Peyer's patch (tissue), 4 donors: ENCODE measurements around the gene CCR7. TPM values are rescaled to one million over a fixed set of nuclear protein-coding genes. Genes with fewer than 3 reads are reported as not detected.
A peak's percentile ranks its signal among the peaks of the same experiment; 100 is the strongest.

Experiments
- DNase-seq, 3 donors: peaks; one replicate each; pipeline ENCODE4 v3.0.0-alpha.2; 2017 to 2019
- H3K27ac ChIP-seq, 4 donors: fragments of 200-600 bp; sonication (generic); one replicate each; pipeline ENCODE4 v1.5.1; 2016 to 2019
- H3K27me3 ChIP-seq, 2 donors: fragments of 200-600 bp; sonication (generic); one replicate each; pipeline ENCODE4 v1.5.1; 2019
- H3K36me3 ChIP-seq, 3 donors: fragments of 200-600 bp; sonication (generic); one replicate each; pipeline ENCODE4 v1.5.1; 2016 to 2019
- H3K4me1 ChIP-seq, 4 donors: fragments of 200-600 bp; sonication (generic); one replicate each; pipeline ENCODE4 v1.5.1; 2016 to 2019
- H3K4me3 ChIP-seq, 4 donors: fragments of 200-600 bp; sonication (generic); 1 replicate in 3 of 4; 2 replicates in 1 of 4; pipeline ENCODE4 v1.5.1; 2016 to 2019; ENCODE audit warnings: mild to moderate bottlenecking in 1 of 4
- H3K9me3 ChIP-seq, 4 donors: fragments of 200-600 bp; sonication (generic); one replicate each; pipeline ENCODE4 v1.5.1; 2016 to 2019; ENCODE audit warnings: mild to moderate bottlenecking in 1 of 4
- POLR2A ChIP-seq, 2 donors: fragments of 450-650 bp; IDR thresholded peaks; one replicate each; pipeline ENCODE4 v1.5.1; 2017; ENCODE audit warnings: antibody characterized with exemption in 2 of 2, mild to moderate bottlenecking in 2 of 2, moderate library complexity in 2 of 2
- total RNA-seq, 4 donors: library from RNA; depleted of rRNA; stranded (reverse); fragments of >200 nt; gene quantifications; one replicate each; pipeline ENCODE4 v1.1.0, GENCODE V29; 2016
- TF ChIP-seq, protein P1 (sequence below), 6 experiments: fragments of 450-650 bp in 4 of 6; fragments of 200-600 bp in 2 of 6; sonication (generic) in 1 of 6; IDR thresholded peaks; one replicate each; pipeline ENCODE4 v1.5.1; 2017 to 2019; ENCODE audit warnings: antibody characterized with exemption in 6 of 6, mild to moderate bottlenecking in 3 of 6, moderate library complexity in 1 of 6

CCR7 gene
- total RNA-seq, 4 donors from 2014 or later = 3.1 to 22.3 TPM; not detected in 2

DNA sequence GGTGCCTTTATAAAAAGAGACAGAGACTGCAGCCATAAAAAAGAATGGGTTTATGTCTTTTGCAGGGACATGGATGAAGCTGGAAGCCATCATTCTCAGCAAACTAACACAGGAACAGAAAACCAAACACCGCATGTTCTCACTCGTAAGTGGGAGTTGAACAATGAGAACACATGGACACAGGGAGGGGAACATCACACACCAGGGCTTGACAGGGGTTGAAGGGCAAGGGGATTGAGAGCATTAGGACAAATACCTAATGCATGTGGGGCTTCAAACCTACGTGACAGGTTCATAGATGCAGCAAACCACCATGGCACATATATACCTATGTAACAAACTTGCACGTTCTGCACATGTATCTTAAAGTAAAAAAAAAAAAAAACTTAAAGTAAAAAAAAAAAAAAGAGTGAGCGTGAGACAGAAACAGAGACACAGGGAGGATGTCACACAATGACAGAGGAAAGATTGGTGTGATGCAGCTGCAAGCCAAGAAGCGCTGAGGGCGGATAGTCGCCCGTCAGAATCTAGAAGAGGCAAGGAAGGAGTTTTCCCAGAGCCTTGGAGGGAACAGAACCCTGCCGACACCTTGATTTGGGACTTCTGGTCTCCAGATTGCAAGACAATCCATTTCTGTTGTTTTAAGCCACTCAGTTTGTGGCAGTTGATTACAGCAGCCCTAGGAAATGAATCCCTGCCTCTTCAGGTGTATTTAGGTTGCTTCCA lies 36.4 kb downstream of the CCR7 start:
- no peaks in the 10 kb centered on the region for H3K9me3 ChIP-seq
- H3K4me1 ChIP-seq = peaks cover 0 to 17% (median 15%) of the 10 kb centered on the region in 4 donors
- DNase-seq = peak in 2 of 3 donors; percentile 12 to 26
- H3K4me3 ChIP-seq = no peak overlapping the region
- no peaks in the 10 kb centered on the region for H3K27me3 ChIP-seq
- TF ChIP-seq POLR2A (IDR thresholded peaks at IDR 0.05) = no peak
- TF ChIP-seq, protein P1, sequence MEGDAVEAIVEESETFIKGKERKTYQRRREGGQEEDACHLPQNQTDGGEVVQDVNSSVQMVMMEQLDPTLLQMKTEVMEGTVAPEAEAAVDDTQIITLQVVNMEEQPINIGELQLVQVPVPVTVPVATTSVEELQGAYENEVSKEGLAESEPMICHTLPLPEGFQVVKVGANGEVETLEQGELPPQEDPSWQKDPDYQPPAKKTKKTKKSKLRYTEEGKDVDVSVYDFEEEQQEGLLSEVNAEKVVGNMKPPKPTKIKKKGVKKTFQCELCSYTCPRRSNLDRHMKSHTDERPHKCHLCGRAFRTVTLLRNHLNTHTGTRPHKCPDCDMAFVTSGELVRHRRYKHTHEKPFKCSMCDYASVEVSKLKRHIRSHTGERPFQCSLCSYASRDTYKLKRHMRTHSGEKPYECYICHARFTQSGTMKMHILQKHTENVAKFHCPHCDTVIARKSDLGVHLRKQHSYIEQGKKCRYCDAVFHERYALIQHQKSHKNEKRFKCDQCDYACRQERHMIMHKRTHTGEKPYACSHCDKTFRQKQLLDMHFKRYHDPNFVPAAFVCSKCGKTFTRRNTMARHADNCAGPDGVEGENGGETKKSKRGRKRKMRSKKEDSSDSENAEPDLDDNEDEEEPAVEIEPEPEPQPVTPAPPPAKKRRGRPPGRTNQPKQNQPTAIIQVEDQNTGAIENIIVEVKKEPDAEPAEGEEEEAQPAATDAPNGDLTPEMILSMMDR (IDR thresholded peaks at IDR 0.05) = no peak
- H3K27ac ChIP-seq = no peak overlapping the region
- H3K36me3 ChIP-seq = no peaks in the 10 kb centered on the region

DNA sequence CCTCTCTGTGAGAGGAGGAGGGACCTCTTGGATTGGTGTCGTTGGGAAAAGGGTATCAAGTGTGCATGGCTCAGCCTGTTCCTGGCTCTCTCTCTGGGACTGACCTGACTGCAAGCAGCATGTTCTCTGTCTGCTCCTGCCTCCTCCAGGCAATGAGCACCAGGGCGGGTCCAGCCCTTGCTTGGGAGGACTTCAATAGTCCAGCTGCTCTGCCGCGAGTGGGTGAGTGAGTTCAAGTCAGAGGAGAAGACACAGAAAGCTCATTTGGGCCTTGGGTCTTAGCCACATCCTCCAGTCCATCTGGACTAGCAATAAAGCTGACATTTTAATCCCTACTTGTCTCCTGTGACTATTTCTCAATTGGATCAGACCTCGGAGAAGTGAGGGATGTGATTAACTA lies 38.6 kb downstream of the CCR7 start:
- peak in 2 of 3 donors; percentile 46 to 52 for DNase-seq
- Histone ChIP-seq H3K36me3 (no peaks in the 10 kb centered on the region), H3K4me3 (no peak overlapping the region), H3K9me3 (no peaks in the 10 kb centered on the region), H3K27me3 (no peaks in the 10 kb centered on the region), H3K27ac (peak overlapping the region in 1 of 4 donors; percentile 5), H3K4me1 (peaks cover 0 to 10% (median 0%) of the 10 kb centered on the region in 4 donors)
- TF ChIP-seq POLR2A (IDR thresholded peaks at IDR 0.05) = no peak
- TF ChIP-seq, protein P1 (IDR thresholded peaks at IDR 0.05) = no peak

DNA sequence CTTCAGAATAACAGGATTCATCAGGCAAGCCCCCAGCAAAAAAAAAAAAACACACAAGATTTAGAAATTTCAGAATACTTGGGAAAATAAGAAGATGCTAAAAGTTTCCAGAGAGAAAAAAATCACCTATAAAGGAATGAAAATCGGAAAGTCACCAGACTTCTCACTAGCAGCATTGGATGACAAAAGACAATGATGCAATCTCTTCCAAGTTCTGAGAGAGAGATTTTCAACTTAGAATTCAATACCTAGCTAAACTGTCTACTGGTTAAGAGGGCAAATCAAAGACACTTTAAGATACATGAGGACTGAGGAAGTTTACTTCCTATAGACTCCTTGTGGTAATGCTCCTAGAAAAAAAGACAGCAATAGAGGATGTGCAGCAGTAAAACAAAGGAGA lies 40.0 kb downstream of the CCR7 start:
- no peak for DNase-seq
- Histone ChIP-seq H3K4me1 (no peaks in the 10 kb centered on the region), H3K36me3 (no peaks in the 10 kb centered on the region), H3K27ac (no peak overlapping the region), H3K9me3 (no peaks in the 10 kb centered on the region), H3K4me3 (no peak overlapping the region), H3K27me3 (no peaks in the 10 kb centered on the region)
- TF ChIP-seq POLR2A (IDR thresholded peaks at IDR 0.05) = no peak
- TF ChIP-seq, protein P1 (IDR thresholded peaks at IDR 0.05) = no peak

- Histone ChIP-seq H3K4me3 (no peak overlapping the region), H3K27ac (no peak overlapping the region), H3K36me3 (no peaks in the 10 kb centered on the region), H3K27me3 (no peaks in the 10 kb centered on the region), H3K9me3 (no peaks in the 10 kb centered on the region), H3K4me1 (no peaks in the 10 kb centered on the region)
- peak in 2 of 3 donors; percentile 6 to 14 for DNase-seq
- TF ChIP-seq POLR2A (IDR thresholded peaks at IDR 0.05) = no peak
- TF ChIP-seq, protein P1 (IDR thresholded peaks at IDR 0.05) = no peak
These were observed 40.9 kb downstream of the CCR7 start for GRCh38 chr17:40524243-40524965.

- Histone ChIP-seq H3K27ac (peak overlapping the region in 1 of 4 donors; percentile 18), H3K27me3 (no peaks in the 10 kb centered on the region), H3K4me1 (no peaks in the 10 kb centered on the region), H3K4me3 (no peak overlapping the region), H3K9me3 (no peaks in the 10 kb centered on the region), H3K36me3 (no peaks in the 10 kb centered on the region)
- TF ChIP-seq, protein P1 (IDR thresholded peaks at IDR 0.05) = no peak
- no peak for TF ChIP-seq POLR2A (IDR thresholded peaks at IDR 0.05)
- peak in 2 of 3 donors; percentile 2 to 7 for DNase-seq
These were observed 42.3 kb downstream of the CCR7 start for GRCh38 chr17:40522961-40523310.
